ENCODE results near the gene FBXO48. TPM values are rescaled to one million over a fixed set of nuclear protein-coding genes. Genes with fewer than 3 reads are reported as not detected.

The FBXO48 gene
- total RNA-seq, result 0.94 TPM

GRCh38 chr2:68467077-68467960 is at the start of gene FBXO48, which contains the start of gene APLF:
Gene FBXO48, minus strand, starts transcription at chr2:68467294. Its CDS starts 2,149 bp downstream, at chr2:68465145.
Gene APLF, plus strand, starts transcription at chr2:68467585. Its CDS starts 147 bp downstream, at chr2:68467732.

Other genes starting within 250 kb of the FBXO48 start
- gene PPP3R1, start 214.8 kb downstream of the FBXO48 start, total RNA-seq, result 59.2 TPM
- gene CNRIP1, start 147.3 kb downstream of the FBXO48 start, total RNA-seq, result 100 TPM
- gene PLEK, start 102.0 kb downstream of the FBXO48 start, total RNA-seq, result 0.94 TPM
- gene APLF, start 291 bp upstream of the FBXO48 start, total RNA-seq, result 7.2 TPM
- 2.8 TPM for gene PROKR1, start 176.3 kb upstream of the FBXO48 start, total RNA-seq